GOT3 (cell line): ENCODE results near the gene DPH2.

Experiments
- DNase-seq: peaks from one replicate; lab custom pipeline; 2025; ENCODE audit warnings: mixed read lengths; lab: John Stamatoyannopoulos, UW

The DPH2 gene

DNA sequence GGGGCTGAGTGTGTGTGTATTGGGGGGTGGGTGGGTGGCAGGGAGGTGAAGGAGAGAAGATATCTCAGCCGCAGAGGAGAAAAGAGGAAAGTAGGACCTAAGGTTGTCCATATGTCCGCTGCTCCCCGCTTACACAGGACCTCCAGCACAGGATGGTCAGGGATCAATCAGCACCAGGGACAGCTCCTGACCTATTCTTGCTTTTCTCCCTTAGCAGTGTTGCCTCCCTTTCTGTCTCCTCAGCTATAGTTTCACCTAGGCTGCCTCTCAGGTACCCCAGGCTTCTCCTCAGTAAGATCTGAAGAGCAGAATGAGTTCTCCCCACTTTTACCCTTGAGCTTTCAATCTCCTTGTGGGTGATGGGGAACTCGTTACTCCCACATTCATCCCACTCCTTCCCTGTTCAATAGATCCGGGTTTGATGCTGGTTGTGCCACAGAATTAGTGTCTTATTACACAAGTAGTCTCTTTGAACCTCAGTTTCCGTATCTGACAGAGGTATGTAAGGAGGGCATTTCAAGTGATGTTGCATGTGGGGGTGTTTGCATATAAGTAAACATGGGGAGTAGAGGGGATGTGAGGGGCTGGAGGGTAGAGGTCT is 1.4 kb upstream of the DPH2 start:
- DNase-seq, result no peak

GRCh38 chr1:43969416-43969745 is 429 bp upstream of the DPH2 start:
- DNase-seq, result no peak

DNA sequence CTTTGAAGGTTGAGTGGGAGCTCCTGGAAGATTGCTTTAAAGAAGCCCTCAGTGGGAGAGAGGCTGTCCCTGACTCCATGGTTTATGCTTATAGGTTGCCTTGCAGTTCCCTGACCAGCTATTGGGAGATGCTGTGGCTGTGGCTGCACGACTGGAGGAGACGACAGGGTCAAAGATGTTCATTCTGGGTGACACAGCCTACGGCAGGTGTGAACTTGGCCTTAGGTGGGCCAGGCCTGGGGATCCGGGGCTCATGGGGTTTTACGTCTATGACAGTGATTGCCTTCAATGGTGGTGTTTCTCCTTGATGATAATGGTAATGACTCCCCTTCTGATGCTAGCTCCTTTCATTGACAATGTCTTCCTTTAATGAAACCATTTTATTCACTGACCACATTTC is 692 bp downstream of the DPH2 start:
- no peak for DNase-seq

DNA sequence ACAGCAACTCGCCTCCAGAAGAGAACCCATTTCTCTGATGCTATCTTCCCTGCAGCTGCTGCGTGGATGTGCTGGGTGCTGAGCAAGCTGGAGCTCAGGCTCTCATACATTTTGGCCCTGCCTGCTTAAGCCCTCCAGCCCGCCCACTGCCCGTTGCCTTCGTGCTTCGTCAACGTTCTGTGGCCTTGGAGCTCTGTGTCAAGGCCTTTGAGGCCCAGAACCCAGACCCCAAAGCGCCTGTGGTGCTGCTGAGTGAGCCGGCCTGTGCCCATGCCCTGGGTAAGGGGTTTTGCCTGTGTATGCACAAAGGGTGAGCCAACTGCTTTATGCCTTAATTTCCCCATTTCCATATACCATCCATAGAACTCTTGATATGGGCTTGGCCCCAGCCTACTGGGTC is 1.1 kb downstream of the DPH2 start:
- DNase-seq, result no peak

- DNase-seq, result no peak
Observed at GRCh38 chr1:43971336-43971980, 1.6 kb downstream of the DPH2 start.

GRCh38 chr1:43973981-43974442 is 4.2 kb downstream of the DPH2 start:
- DNase-seq, result no peak

- peak; percentile 71 for DNase-seq
Observed at GRCh38 chr1:43974443-43975248, 4.8 kb downstream of the DPH2 start, which contains the start of gene ATP6V0B. ATP6V0B (plus strand) TSS chr1:43974960; CDS start chr1:43975041, 81 bp downstream.

- no peak for DNase-seq
Observed at GRCh38 chr1:43975249-43975961, 5.6 kb downstream of the DPH2 start.

GRCh38 chr1:43976045-43976444 is 6.2 kb downstream of the DPH2 start:
- DNase-seq, result no peak

- DNase-seq, result no peak
Observed at GRCh38 chr1:43976890-43977289, 7.1 kb downstream of the DPH2 start.

- DNase-seq, result no peak
Observed at GRCh38 chr1:43977376-43978263, 7.8 kb downstream of the DPH2 start.

- DNase-seq, result no peak
Observed at GRCh38 chr1:43978264-43978550, 8.4 kb downstream of the DPH2 start.

GRCh38 chr1:43978551-43979260 is 8.9 kb downstream of the DPH2 start, which contains the start of gene B4GALT2:
B4GALT2 (plus strand) TSS chr1:43979210; CDS start chr1:43981161, 1,951 bp downstream.
- no peak for DNase-seq

GRCh38 chr1:43979261-43979527 is 9.4 kb downstream of the DPH2 start:
- DNase-seq, result no peak

- DNase-seq, result no peak
Observed at GRCh38 chr1:43979528-43980254, 9.9 kb downstream of the DPH2 start.

DNA sequence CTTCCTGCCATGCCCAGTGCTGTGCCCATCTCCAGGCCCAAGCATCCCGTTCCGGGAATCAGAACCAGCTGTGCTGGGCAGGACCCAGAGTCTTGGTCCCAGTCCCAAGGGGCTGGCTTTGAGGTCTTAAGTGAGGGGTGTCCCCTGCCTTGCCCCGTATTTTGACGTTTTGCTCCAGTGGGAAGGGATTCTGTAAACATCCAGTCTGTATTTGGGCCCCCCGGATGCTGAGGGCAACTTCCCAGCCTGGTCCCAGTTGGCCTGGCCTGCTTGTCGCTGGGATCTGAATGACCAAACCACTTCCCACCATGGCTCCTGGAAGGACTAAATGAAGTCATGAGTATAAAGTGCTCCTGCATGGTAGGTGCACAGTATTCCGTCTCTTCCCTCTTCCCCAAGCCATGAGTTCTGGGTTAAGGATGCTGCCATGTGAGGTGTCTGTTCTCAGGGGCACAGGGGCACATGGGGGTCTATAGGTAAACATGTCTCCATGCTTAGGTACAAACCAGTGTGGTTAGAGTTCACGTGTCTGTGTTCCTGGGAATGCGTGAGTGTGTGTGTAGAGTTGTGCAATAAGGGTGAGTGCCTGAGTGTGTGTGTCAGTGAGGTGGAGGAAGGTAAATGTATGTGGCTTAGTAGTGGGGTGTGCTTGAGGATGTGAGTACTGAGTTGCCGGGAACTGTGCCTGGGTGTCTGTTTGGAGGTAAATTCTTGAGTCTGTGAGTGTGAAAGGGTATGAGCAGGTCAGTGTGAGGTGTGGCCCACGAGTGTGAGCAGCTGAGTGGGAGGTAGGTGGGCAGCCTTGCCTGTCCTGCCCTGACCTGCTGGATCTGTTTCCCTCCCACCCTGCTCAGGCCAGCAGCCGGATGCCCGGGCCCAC is 10.7 kb downstream of the DPH2 start:
- no peak for DNase-seq

DNA sequence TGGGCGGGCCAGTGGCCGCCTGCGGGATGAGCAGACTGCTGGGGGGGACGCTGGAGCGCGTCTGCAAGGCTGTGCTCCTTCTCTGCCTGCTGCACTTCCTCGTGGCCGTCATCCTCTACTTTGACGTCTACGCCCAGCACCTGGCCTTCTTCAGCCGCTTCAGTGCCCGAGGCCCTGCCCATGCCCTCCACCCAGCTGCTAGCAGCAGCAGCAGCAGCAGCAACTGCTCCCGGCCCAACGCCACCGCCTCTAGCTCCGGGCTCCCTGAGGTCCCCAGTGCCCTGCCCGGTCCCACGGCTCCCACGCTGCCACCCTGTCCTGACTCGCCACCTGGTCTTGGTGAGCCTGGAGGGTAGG is 11.3 kb downstream of the DPH2 start:
- DNase-seq, result no peak

DNA sequence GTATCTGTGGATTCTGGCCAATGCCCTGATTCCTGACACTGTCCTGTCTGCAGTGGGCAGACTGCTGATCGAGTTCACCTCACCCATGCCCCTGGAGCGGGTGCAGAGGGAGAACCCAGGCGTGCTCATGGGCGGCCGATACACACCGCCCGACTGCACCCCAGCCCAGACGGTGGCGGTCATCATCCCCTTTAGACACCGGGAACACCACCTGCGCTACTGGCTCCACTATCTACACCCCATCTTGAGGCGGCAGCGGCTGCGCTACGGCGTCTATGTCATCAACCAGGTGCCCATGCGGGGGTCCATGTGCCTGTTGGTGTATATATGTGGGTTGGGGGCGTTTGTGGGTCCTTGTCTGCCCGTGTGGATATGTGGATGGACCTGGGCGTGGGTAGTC is 11.8 kb downstream of the DPH2 start:
- no peak for DNase-seq

DNA sequence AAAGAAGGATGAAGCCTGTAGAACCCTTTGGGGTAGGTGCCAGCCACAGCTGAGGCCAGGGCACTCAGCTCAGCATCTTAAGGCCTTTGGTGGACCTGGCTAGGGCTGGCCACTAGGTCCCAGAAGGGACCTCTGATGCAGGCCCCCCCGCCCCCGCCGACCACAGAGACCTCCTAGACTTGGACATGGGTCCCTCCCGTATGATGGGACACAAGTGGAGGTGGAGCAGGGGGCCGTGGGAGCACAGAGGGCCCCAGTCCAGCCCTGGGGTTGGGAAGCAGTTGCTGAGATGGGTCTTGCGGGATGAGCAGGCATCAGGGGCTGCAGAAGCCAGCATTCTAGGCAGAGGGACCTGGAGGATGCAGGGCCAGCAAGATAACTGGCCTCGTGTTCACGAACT is 12.4 kb downstream of the DPH2 start:
- DNase-seq, result no peak

GRCh38 chr1:43982808-43983207 is 13.0 kb downstream of the DPH2 start:
- DNase-seq, result no peak
